Osteoblast (primary cell): ENCODE results near the gene KIFC1. TPM values are rescaled to one million over a fixed set of nuclear protein-coding genes. Genes with fewer than 3 reads are reported as not detected.
"Not testable (repeated sequence)": the region's sequence is repeated elsewhere in the genome, so short reads cannot be mapped to it uniquely, and the experiment has no call there.

Experiments
- DNase-seq: peaks from one replicate; pipeline ENCODE4 v3.0.0; 2011; ENCODE audit warnings: low spot score, mixed read lengths; ENCODE audit not compliant: insufficient read length; ENCODE audit errors: missing footprints
- H2AFZ ChIP-seq: 2 replicates; pipeline ENCODE4 v1.6.0; 2011; ENCODE audit warnings: mild to moderate bottlenecking, low read length
- H3K27ac ChIP-seq: 2 replicates; pipeline ENCODE4 v1.5.1; 2011; ENCODE audit warnings: mild to moderate bottlenecking, low read depth, low read length, moderate library complexity
- H3K27me3 ChIP-seq: 2 replicates; pipeline ENCODE4 v1.6.0; 2012; ENCODE audit warnings: mild to moderate bottlenecking, control low read depth, inconsistent platforms, low read length, moderate library complexity; ENCODE audit not compliant: insufficient read depth
- H3K36me3 ChIP-seq: 2 replicates; pipeline ENCODE4 v1.5.1; 2011; ENCODE audit warnings: mild to moderate bottlenecking, low read length, control low read depth, moderate library complexity; ENCODE audit not compliant: insufficient read depth
- H3K4me1 ChIP-seq: 2 replicates; pipeline ENCODE4 v1.5.1; 2011; ENCODE audit warnings: mild to moderate bottlenecking, low read length, control low read depth, moderate library complexity; ENCODE audit not compliant: insufficient read depth
- H3K4me2 ChIP-seq: 2 replicates; pipeline ENCODE4 v1.6.0; 2011; ENCODE audit warnings: mild to moderate bottlenecking, low read length; ENCODE audit not compliant: insufficient read depth
- H3K4me3 ChIP-seq: fragments of 200-600 bp; sonication (generic); 3 replicates; pipeline ENCODE4 v1.5.1; 2012; ENCODE audit warnings: mild to moderate bottlenecking, low read length, inconsistent platforms; ENCODE audit not compliant: insufficient read depth
- H3K79me2 ChIP-seq: 2 replicates; pipeline ENCODE4 v1.6.0; 2012; ENCODE audit warnings: mild to moderate bottlenecking, low read length, control low read depth, inconsistent platforms; ENCODE audit not compliant: insufficient read depth
- H3K9me3 ChIP-seq: 2 replicates; pipeline ENCODE4 v1.5.1; 2011; ENCODE audit warnings: low read depth, low read length, control low read depth
- H4K20me1 ChIP-seq: 2 replicates; pipeline ENCODE4 v1.6.0; 2012; ENCODE audit warnings: mild to moderate bottlenecking, low read length, control low read depth; ENCODE audit not compliant: insufficient read depth
- total RNA-seq: library from RNA; depleted of rRNA; stranded (reverse); fragments of >200 nt; gene quantifications from 2 replicates; pipeline ENCODE4 v1.2.3, GENCODE V29; 2012
- TF ChIP-seq, protein P1 (sequence below): IDR thresholded peaks from 2 replicates; pipeline ENCODE4 v1.5.1; 2011; ENCODE audit warnings: mild to moderate bottlenecking, low read depth, low read length, moderate library complexity; ENCODE audit errors: extremely low read depth

KIFC1 gene
- total RNA-seq, 1 donor, result 4.0 TPM

DNA sequence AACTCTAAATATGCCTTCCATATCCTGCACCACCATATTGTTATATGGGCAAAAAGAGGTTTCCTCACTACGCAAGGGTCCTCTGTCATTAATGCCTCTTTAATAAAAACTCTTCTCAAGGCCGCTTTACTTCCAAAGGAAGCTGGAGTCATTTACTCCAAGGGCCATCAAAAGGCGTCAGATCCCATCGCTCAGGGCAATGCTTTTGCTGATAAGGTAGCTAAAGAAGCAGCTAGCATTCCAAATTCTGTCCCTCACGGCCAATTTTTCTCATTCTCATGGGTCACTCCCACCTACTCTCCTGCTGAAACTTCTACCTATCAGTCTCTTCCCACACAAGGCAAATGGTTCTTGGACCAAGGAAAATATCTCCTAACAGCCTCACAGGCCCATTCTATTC lies 43.8 kb upstream of the KIFC1 start:
- Histone ChIP-seq H3K27me3 (peaks cover 14% of the 10 kb centered on the region), H2AFZ (no peak overlapping the region), H3K9me3 (no peaks in the 10 kb centered on the region), H3K4me3 (no peak overlapping the region), H3K4me1 (peaks cover 9% of the 10 kb centered on the region), H3K27ac (no peak overlapping the region), H3K79me2 (no peaks in the 10 kb centered on the region), H3K36me3 (no peaks in the 10 kb centered on the region), H4K20me1 (no peaks in the 10 kb centered on the region), H3K4me2 (no peak overlapping the region)
- DNase-seq, result no peak
- TF ChIP-seq, protein P1, sequence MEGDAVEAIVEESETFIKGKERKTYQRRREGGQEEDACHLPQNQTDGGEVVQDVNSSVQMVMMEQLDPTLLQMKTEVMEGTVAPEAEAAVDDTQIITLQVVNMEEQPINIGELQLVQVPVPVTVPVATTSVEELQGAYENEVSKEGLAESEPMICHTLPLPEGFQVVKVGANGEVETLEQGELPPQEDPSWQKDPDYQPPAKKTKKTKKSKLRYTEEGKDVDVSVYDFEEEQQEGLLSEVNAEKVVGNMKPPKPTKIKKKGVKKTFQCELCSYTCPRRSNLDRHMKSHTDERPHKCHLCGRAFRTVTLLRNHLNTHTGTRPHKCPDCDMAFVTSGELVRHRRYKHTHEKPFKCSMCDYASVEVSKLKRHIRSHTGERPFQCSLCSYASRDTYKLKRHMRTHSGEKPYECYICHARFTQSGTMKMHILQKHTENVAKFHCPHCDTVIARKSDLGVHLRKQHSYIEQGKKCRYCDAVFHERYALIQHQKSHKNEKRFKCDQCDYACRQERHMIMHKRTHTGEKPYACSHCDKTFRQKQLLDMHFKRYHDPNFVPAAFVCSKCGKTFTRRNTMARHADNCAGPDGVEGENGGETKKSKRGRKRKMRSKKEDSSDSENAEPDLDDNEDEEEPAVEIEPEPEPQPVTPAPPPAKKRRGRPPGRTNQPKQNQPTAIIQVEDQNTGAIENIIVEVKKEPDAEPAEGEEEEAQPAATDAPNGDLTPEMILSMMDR, result no peak

DNA sequence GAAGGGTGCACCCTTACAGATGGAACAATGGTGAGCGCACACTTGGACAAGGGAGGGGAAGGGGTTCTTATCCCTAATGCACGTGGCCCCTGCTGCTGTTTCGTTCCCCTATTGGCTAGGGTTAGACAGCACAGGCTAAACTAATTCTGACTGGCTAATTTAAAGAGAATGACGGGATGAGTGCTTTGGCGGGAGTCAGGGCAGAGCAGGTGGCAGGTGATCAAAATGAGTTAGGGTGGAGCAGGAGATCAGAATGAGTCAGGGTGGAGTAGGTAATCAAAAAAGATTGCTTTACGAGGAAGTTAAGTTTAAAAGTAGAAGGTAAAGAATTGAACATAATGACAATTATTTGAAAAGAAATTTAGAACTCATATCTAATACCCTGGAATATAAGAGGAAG lies 35.8 kb upstream of the KIFC1 start:
- H2AFZ ChIP-seq, DNase-seq, H3K27ac ChIP-seq: not testable (repeated sequence)

DNA sequence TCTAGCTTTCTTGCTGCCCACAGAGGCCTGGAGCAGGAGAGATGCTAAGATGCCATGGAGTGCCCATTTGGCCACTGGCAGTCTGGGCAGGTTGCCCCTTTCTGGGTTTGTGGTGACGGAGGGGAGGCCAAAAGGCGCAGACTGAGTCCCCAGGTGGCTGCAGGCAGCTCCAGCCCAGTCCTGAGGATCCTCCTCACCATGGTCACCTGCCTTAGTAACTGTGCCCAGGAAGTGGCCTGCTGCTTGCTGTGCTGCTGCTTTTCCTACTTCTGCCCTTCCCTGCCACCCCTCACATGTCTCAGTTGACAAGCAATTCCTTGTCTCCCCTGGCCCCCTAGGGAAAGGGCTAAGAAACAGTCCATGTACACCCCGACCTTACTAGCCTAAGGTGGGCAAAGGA lies 35.3 kb upstream of the KIFC1 start:
- H3K27me3 ChIP-seq, result peaks cover 42% of the 10 kb centered on the region

More for the DNA sequence above, 35.8 kb upstream of the KIFC1 start:
- not testable (repeated sequence) for H3K4me2 ChIP-seq, H3K79me2 ChIP-seq, H3K4me1 ChIP-seq, H3K4me3 ChIP-seq, H4K20me1 ChIP-seq, H3K36me3 ChIP-seq, H3K9me3 ChIP-seq
- peaks cover 42% of the 10 kb centered on the region for H3K27me3 ChIP-seq

DNA sequence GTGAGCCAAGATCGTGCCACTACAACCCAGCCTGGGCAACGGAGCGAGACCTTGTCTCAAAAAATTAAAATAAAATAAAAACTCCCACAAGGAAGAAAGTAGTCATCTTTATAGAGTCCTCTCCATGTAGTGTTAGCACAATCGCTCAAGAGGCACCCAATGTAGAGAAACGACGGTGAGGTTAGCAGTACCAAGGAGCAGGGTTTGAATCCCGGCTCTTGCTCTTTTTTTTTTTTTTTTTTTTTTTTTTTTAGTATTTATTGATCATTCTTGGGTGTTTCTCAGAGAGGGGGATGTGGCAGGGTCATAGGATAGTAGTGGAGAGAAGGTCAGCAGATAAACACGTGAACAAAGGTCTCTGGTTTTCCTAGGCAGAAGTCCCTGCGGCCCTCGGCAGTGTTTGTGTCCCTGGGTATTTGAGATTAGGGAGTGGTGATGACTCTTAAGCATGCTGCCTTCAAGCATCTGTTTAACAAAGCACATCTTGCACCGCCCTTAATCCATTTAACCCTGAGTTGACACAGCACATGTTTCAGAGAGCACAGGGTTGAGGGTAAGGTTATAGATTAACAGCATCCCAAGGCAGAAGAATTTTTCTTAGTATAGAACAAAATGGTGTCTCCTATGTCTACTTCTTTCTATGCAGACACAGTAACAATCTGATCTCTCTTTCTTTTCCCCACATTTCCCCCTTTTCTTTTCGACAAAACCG lies 34.3 kb upstream of the KIFC1 start:
- not testable (repeated sequence) for H3K4me2 ChIP-seq, H3K36me3 ChIP-seq, H3K9me3 ChIP-seq, H3K27ac ChIP-seq, H3K4me1 ChIP-seq, H2AFZ ChIP-seq, DNase-seq, H4K20me1 ChIP-seq, H3K4me3 ChIP-seq, H3K79me2 ChIP-seq
- peaks cover 36% of the 10 kb centered on the region for H3K27me3 ChIP-seq

More for the DNA sequence above, 35.3 kb upstream of the KIFC1 start:
- H3K4me1 ChIP-seq, result no peaks in the 10 kb centered on the region
- H3K9me3 ChIP-seq, result no peaks in the 10 kb centered on the region
- no peaks in the 10 kb centered on the region for H4K20me1 ChIP-seq
- DNase-seq, result no peak
- no peaks in the 10 kb centered on the region for H3K79me2 ChIP-seq
- H2AFZ ChIP-seq, result no peak overlapping the region
- H3K36me3 ChIP-seq, result no peaks in the 10 kb centered on the region
- no peak overlapping the region for H3K27ac ChIP-seq
- no peak overlapping the region for H3K4me2 ChIP-seq
- no peak overlapping the region for H3K4me3 ChIP-seq
- TF ChIP-seq, protein P1, result no peak

DNA sequence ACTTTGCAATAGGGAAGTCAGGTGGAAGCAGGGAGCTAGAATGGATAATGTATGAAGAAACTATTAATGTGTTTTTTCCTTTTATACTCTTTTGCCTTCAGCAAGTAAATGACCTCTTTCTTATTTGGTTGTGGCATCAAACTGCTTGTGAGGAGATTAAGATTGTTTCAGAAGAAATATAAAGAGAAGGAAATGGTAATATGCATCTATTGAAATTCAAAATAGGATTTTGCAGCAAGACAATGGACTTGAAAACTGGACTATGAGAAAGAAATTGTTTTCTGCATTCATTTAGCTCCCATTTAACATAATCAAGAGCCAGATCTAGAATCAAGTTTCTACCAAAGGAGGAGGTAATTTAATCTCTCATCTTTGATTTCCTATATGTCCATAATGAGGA lies 32.3 kb upstream of the KIFC1 start:
- Histone ChIP-seq H2AFZ (no peak overlapping the region), H3K9me3 (no peaks in the 10 kb centered on the region), H4K20me1 (no peaks in the 10 kb centered on the region), H3K4me3 (no peak overlapping the region), H3K4me2 (no peak overlapping the region), H3K27me3 (peaks cover 28% of the 10 kb centered on the region), H3K79me2 (no peaks in the 10 kb centered on the region), H3K4me1 (no peaks in the 10 kb centered on the region), H3K36me3 (no peaks in the 10 kb centered on the region), H3K27ac (no peak overlapping the region)
- TF ChIP-seq, protein P1, result no peak
- no peak for DNase-seq

DNA sequence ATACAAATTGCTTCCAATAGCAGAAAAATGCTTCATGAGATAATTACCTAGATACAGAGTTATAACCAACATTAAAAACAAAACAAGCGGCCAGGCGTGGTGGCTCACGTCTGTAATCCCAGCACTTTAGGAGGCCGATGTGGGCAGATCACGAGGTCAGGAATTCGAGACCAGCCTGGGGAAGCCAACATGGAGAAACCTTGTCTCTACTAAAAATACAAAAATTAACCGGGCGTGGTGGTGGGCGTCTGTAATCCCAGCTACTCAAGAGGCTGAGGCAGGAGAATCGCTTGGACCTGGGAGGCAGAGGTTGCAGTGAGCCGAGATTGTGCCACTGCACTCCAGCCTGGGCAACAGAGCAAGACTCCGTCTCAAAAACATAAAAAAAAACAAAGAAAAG lies 28.1 kb upstream of the KIFC1 start:
- not testable (repeated sequence) for H3K9me3 ChIP-seq, H3K4me2 ChIP-seq, H4K20me1 ChIP-seq, H3K36me3 ChIP-seq, H2AFZ ChIP-seq, H3K79me2 ChIP-seq, H3K4me1 ChIP-seq, H3K4me3 ChIP-seq, H3K27ac ChIP-seq
- peaks cover 18% of the 10 kb centered on the region for H3K27me3 ChIP-seq
- DNase-seq, result peak; percentile 26
